GM19468 (cell line): Measurements from ENCODE around the gene CCDC142.

Experiments used
- ATAC-seq: cut with Tn5 transposase; IDR thresholded peaks from one replicate; pipeline ENCODE4 v1.9.1; 2021; ENCODE audit warnings: mild to moderate bottlenecking, moderate library complexity, moderate number of reproducible peaks; ENCODE audit not compliant: unreplicated experiment; ENCODE audit errors: extremely low read depth

The CCDC142 gene

DNA sequence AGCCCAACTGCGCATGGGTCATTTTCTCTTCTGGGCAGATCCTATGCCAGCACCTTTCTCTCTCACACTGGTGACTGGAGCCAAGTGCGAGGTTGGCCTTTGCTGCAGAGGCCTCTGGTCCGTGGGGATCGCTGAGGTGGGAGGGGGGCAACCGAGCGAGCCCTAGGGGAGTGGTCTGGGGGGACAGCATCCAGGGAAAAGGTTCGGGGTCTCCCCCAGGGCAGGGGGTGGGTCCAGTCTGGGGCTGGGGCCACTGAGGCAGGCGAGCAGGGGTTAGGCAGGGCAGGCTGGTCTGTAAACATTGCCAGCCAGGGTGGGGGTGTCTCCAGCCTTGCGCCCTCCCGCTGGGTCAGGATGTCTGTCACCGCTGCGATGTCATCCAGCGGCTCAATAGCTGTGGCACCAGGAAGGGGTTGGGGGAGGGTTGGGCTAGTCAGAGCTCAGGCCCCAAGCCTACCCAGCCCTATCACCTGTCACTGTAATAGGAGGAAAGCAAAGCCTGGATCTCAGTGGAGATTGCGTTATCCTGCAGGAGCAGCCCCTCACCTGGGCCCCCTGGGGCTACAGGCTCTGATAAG, 56.5 kb downstream of the CCDC142 start:
- ATAC-seq, result no peak

DNA sequence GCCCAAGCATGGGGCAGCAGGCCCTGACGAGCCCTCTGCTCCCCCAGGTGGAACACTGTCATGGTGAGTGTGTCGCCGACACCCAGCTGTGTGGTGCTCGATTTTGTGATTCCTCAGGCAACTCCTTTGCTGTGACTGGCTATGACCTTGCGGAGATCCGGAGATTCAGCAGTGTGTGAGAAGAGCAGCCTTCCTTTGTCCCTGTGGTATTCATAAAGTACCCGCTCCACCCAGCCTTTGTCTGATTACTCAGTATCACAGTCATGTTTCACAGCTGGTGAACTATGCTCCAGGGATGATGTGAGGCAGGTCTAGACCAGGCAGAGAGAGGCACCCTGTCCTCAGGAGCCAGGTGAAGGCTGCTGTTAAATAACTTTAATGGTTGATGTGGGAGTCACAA, 57.3 kb downstream of the CCDC142 start:
- ATAC-seq, result no peak

DNA sequence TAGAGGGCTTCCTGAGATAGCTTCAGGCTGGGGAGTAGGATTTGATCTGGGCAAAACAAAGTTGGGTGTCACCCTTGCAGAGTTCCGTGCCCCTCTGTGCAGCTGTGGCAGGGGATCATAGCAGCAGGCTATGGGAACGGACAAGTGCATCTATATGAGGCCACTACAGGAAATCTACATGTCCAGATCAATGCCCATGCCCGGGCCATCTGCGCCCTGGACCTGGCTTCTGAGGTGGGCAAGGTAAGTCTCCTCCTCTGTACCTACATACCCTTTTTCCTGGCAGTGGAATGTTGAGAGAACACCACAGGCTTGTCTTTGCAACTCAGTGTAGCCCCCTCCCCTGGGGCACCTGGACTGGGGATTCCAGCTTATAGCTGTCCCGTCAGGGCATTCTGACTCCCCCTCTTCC, 57.8 kb downstream of the CCDC142 start:
- no peak for ATAC-seq

DNA sequence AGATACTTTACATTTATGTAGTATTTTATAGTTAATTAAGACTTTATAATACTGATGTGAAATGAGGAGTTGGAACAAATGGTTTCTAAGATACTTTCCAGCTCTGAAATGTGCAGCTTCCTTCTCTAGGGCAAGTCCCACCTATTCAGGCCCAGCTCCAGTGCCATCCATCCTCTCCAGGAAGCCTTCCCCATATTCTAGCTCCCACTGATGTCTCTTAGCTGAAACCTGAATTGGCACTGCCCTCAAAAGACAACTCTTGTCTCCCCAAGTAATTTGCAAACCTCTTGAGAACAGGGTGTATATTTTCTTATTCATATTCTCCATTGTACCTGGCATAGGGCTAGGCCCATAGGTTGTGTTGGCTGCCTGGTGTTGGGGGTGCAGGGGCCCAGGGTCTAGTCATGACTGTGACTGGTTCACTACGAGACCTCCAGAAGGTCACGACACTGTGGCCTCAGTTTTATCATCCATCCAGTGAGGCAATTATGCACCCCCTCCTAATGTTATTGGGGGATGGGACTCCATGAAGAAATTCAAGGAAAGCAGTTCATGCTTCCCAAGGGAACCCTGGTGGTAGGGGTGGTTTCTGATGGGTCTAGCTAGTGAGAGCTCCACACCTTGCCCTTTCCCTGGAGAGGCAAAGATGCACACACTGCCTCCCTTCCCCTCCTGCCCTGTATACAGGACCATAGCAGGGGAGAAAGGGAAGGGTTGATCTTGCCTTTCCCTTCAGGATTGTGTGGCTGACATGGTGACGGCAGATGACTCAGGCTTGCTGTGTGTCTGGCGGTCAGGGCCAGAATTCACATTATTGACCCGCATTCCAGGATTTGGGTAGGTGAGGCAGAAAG, 58.4 kb downstream of the CCDC142 start:
- ATAC-seq, result no peak
